Adipose tissue (tissue), 3 donors: Measurements from ENCODE around the gene NR2F6. TPM values are rescaled to one million over a fixed set of nuclear protein-coding genes. Genes with fewer than 3 reads are reported as not detected.
"Not testable (repeated sequence)": the region's sequence is repeated elsewhere in the genome, so short reads cannot be mapped to it uniquely, and the experiment has no call there.

Source experiments
- H3K27ac ChIP-seq: one replicate; pipeline ENCODE4 v1.5.1; 2013; ENCODE audit warnings: low read depth, low read length
- WGBS, 3 donors: extraction: QIAGEN DNeasy Blood & Tissue Kit; methylation state at CpG; one replicate each; pipeline ENCODE4 v1.1.7; 2013; 5-methylcytosine and 5-hydroxymethylcytosine counted together
- polyA plus RNA-seq, 3 donors: library from polyadenylated mRNA; stranded (reverse); fragments of 200-250 nt; gene quantifications; one replicate each; pipeline ENCODE4 v1.2.3, GENCODE V29; 2013
- donor health status: healthy with polysubstance abuse.
- donor health status: Bipolar disorder and iron deficiency.
- donor health status: healthy.

The NR2F6 gene
- polyA plus RNA-seq, 3 donors: 11.0 to 44.8 (median 30.2) TPM

DNA sequence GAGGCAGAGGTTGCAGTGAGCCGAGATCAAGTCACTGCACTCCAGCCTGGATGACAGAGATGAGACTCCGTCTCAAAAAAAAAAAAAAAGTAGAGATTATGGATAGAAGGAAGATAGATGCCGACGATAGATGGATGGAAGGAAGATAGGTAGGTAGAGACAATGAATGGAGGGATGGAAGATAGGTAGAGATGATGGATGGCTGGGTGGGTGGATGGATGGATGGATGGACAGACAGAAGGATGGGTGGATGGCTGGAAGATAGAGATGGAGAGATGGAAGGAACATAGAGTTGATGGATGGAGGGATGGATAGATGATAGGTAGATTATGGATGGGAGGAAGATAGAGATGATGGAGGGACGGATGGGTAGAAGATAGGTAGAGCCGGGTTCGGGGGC lies 49.1 kb downstream of the NR2F6 start:
- WGBS, 3 donors: 98 to 99% (median 98%) methylated on average over 7 of the region's 7 CpGs
- H3K27ac ChIP-seq: no peak overlapping the region

- WGBS, 3 donors: 97 to 98% (median 98%) methylated on average over 20 to 23 of the region's 23 CpGs
- no peak overlapping the region for H3K27ac ChIP-seq
Observed at GRCh38 chr19:17195106-17195505, 50.6 kb downstream of the NR2F6 start.

- H3K27ac ChIP-seq: no peak overlapping the region
- WGBS, 3 donors: 95 to 97% (median 96%) methylated on average over 16 of the region's 16 CpGs
Observed at GRCh38 chr19:17194608-17195007, 51.1 kb downstream of the NR2F6 start.

GRCh38 chr19:17192751-17193150 lies 53.0 kb downstream of the NR2F6 start:
- H3K27ac ChIP-seq: no peak overlapping the region
- 96 to 98% (median 97%) methylated on average over 25 to 26 of the region's 26 CpGs for WGBS, 3 donors

GRCh38 chr19:17191736-17192135 lies 54.0 kb downstream of the NR2F6 start:
- H3K27ac ChIP-seq: not testable (repeated sequence)
- WGBS, 3 donors: 89 to 94% (median 90%) methylated on average over 6 of the region's 6 CpGs

- no peak overlapping the region for H3K27ac ChIP-seq
- 89 to 96% (median 92%) methylated on average over 8 of the region's 8 CpGs for WGBS, 3 donors
Observed at GRCh38 chr19:17185590-17185989, 60.1 kb downstream of the NR2F6 start.

DNA sequence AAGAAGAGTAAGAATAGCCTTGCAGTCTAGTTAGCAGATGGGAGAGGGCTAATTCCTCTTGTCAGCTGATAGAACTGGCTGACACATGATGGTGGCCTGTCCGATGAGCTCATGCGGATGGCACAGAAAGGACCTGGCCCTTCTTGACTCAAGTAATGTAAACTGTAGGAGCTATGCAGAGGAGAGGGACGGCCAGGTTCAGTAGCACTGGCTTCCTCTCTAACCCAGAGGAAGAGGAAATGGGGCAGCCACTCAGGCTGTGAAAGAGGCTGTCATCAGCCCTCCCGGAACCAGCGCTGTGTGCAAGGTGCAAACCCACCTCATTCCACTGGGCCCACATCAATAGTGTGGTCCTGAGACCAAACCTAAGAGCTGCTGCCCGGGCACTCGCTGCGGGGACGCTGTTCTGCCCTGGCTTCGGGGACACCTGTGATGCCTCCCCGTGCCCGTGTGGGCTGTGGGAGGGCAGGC lies 61.3 kb downstream of the NR2F6 start:
- H3K27ac ChIP-seq: no peak overlapping the region
- 70 to 94% (median 76%) methylated on average over 12 of the region's 12 CpGs for WGBS, 3 donors

DNA sequence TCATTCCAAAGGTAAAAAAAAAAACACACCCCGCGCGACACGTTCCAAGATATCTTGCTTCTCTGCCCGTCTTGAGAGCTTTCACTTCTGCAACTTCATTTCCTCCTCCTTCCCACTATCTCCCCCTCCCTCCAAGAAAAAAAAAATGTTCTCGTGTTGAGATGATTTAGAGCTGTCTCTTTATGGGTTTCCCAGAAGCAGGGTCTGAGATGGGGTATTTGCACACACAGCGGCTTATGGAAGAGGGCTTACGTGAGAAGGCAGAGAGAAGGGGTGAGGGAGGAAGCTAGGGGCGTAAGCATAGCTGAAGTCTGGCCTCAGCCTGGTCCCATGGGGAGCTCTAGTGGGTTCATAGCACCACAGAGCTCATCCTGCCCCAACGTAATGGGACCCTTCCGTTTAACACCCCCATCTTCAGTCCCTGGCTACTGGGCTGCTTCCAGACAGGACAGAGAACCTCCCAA lies 61.8 kb downstream of the NR2F6 start:
- H3K27ac ChIP-seq: no peak overlapping the region
- WGBS, 3 donors: 48 to 83% (median 49%) methylated on average over 11 of the region's 11 CpGs

DNA sequence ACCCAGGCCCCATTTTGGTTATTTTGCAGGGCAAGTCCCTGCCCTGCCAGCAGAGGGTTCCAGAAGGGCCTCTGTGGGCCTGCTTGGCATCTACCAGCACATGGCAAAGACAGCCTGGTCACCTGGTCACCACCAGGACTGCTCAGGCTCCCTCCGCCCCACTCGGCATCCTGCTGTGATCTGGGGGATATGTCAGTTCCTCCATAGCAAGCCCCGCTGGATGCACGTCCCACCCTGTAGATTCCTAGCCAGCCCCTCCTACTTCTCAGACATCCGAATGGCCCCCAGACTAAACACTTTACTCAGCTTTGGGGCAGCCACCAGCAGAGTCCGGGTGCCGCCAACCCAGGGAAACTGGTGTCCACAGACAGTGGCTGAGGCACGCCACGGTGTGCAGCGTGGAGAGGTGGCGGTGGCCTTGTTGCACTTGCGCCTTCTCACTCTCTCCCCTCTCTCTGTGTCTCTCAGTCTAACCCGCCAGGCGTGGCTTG lies 62.4 kb downstream of the NR2F6 start:
- H3K27ac ChIP-seq: no peak overlapping the region
- 51 to 88% (median 68%) methylated on average over 14 of the region's 14 CpGs for WGBS, 3 donors

Other genes with a start within 250 kb of the NR2F6 start
- 10 to 100 TPM in 1 of 3 donors, 1 to 10 TPM in 2; 1.5 to 56.2 (median 9.6) TPM for gene CPAMD8, start 219.1 kb downstream of the NR2F6 start, polyA plus RNA-seq
- 1 to 10 TPM; 2.7 to 9.0 (median 5.1) TPM for gene HAUS8, start 170.5 kb downstream of the NR2F6 start, polyA plus RNA-seq
- 10 to 100 TPM; 18.0 to 48.1 (median 45.6) TPM for gene MYO9B, start 170.1 kb downstream of the NR2F6 start, polyA plus RNA-seq
- 10 to 100 TPM; 41.1 to 61.7 (median 45.7) TPM for gene USE1, start 30.6 kb downstream of the NR2F6 start, polyA plus RNA-seq
- 10 to 100 TPM; 21.4 to 46.4 (median 30.6) TPM for gene OCEL1, start 19.7 kb downstream of the NR2F6 start, polyA plus RNA-seq
- gene USHBP1, start 18.8 kb upstream of the NR2F6 start, polyA plus RNA-seq: 10 to 100 TPM in 2 of 3 donors, 1 to 10 TPM in 1; 2.5 to 28.0 (median 11.0) TPM
- 10 to 100 TPM; 38.2 to 70.6 (median 65.2) TPM for gene BABAM1, start 21.5 kb upstream of the NR2F6 start, polyA plus RNA-seq
- gene ANKLE1, start 36.0 kb upstream of the NR2F6 start, polyA plus RNA-seq: under 1 TPM; 0.08 to 0.70 (median 0.34) TPM
- gene ABHD8, start 57.5 kb upstream of the NR2F6 start, polyA plus RNA-seq: 1 to 10 TPM; 7.1 to 9.2 (median 7.9) TPM
- 100 to 1,000 TPM in 2 of 3 donors, 10 to 100 TPM in 1; 97.5 to 156 (median 101) TPM for gene MRPL34, start 60.0 kb upstream of the NR2F6 start, polyA plus RNA-seq
- gene DDA1, start 63.6 kb upstream of the NR2F6 start, polyA plus RNA-seq: 10 to 100 TPM; 19.7 to 90.1 (median 39.3) TPM
- gene ANO8, start 88.9 kb upstream of the NR2F6 start, polyA plus RNA-seq: 10 to 100 TPM in 1 of 3 donors, 1 to 10 TPM in 2; 5.6 to 15.8 (median 6.3) TPM
- gene GTPBP3, start 91.6 kb upstream of the NR2F6 start, polyA plus RNA-seq: 10 to 100 TPM; 10.1 to 18.8 (median 13.6) TPM
- gene PLVAP, start 131.4 kb upstream of the NR2F6 start, polyA plus RNA-seq: 100 to 1,000 TPM in 1 of 3 donors, 10 to 100 TPM in 2; 73.0 to 247 (median 78.6) TPM
- gene CCDC194, start 148.3 kb upstream of the NR2F6 start, polyA plus RNA-seq: not detected
- 100 to 1,000 TPM in 2 of 3 donors, 10 to 100 TPM in 1; 51.3 to 220 (median 175) TPM for gene BST2, start 159.7 kb upstream of the NR2F6 start, polyA plus RNA-seq
- 10 to 100 TPM; 43.9 to 70.1 (median 66.4) TPM for gene MVB12A, start 174.1 kb upstream of the NR2F6 start, polyA plus RNA-seq
- under 1 TPM; 0.06 to 0.59 (median 0.34) TPM for gene TMEM221, start 202.7 kb upstream of the NR2F6 start, polyA plus RNA-seq
- 1 to 10 TPM in 2 of 3 donors, under 1 TPM in 1; 0.07 to 1.6 (median 1.6) TPM for gene NXNL1, start 215.0 kb upstream of the NR2F6 start, polyA plus RNA-seq
- gene SLC27A1, start 224.6 kb upstream of the NR2F6 start, polyA plus RNA-seq: 10 to 100 TPM; 12.3 to 30.6 (median 23.7) TPM